ENCODE measurements around the gene RASA1. TPM values are rescaled to one million over a fixed set of nuclear protein-coding genes. Genes with fewer than 3 reads are reported as not detected.

RASA1 gene
- total RNA-seq, 1 experiment from 2014 or later = 29.6 TPM

DNA sequence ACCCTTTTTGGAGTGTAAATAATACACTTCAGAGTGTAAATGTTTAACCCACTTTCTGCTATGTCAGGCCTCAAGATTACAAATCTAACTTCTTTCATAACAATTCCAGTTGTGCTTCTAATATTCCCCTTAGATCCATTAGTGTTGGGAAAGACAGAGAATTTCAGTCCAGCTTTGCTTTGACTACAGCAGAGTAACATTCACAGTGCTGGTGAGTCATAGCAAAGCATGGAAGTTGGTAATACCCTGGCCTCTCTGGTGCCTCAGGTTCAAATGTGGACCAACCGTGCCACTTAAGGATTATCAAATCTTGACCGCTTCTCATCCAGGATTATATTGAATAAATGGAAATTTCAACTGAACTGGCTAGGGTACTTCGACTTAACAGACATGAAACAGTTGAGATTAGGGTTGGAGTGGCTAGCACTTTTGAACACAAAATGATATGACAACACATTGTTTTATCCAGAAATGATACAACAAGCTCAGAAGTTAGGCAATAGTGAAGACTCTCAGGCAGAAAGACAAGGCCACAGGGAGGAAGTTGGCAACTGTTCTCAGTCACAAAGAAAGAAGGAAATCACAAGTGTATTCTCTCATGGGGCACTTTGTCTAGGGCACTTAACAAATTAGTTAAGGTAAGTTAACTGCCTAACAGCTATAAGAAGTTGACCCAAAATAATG lies 24.4 kb upstream of the RASA1 start:
- WGBS (ENCODE audit: extremely low coverage, insufficient read length, low lambda C conversion rate) = no CpG with 5 or more reads among the region's 3 CpGs
- H2AK5ac ChIP-seq (ENCODE audit: insufficient read length, low read length) = no peak overlapping the region
- H4K8ac ChIP-seq (replicated peaks; ENCODE audit: insufficient read length, low read depth, low read length) = no peak overlapping the region
- H3K4me1 ChIP-seq (ENCODE audit: insufficient read depth, low read length) = no peaks in the 10 kb centered on the region
- no peaks in the 10 kb centered on the region for H3K23me2 ChIP-seq (ENCODE audit: insufficient read length, low read depth, low read length, poor library complexity, severe bottlenecking)
- Mint-ChIP-seq H3K36me3 (ENCODE audit: insufficient read depth in 1 of 3, low read depth in 3 of 3) (no peaks in the 10 kb centered on the region), H3K27me3 (ENCODE audit: low read depth) (no peaks in the 10 kb centered on the region; the same call in 1 of the 2 replicates), H3K4me1 (no peaks in the 10 kb centered on the region), H3K9me3 (no peaks in the 10 kb centered on the region), H3K4me3 (no peak overlapping the region), H3K27ac (no peak overlapping the region)
- H4K5ac ChIP-seq (ENCODE audit: insufficient read length, low read depth, low read length) = no peak overlapping the region
- H2BK5ac ChIP-seq (ENCODE audit: insufficient read length, low read length) = no peak overlapping the region
- no peak overlapping the region for H3K18ac ChIP-seq (ENCODE audit: insufficient read length, low read depth, low read length)
- H2BK12ac ChIP-seq (ENCODE audit: insufficient read length, low read depth, low read length) = no peak overlapping the region
- no peak overlapping the region for H3K14ac ChIP-seq (ENCODE audit: insufficient read depth, low read length)
- no peak overlapping the region for H3K4me2 ChIP-seq (ENCODE audit: insufficient read depth, insufficient read length, low read length)
- no peak for DNase-seq
- no peak overlapping the region for H2BK15ac ChIP-seq (ENCODE audit: low read depth, low read length)
- no peak overlapping the region for H3K4ac ChIP-seq (ENCODE audit: low read depth, low read length)
- no peak overlapping the region for H3K27ac ChIP-seq (ENCODE audit: insufficient read length, low read depth, low read length)
- H3K9me3 ChIP-seq (ENCODE audit: control insufficient read depth, low read depth, low read length) = no peaks in the 10 kb centered on the region
- no peak overlapping the region for H3K23ac ChIP-seq (ENCODE audit: insufficient read length, low read depth, low read length)
- no peaks in the 10 kb centered on the region for H3K27me3 ChIP-seq (ENCODE audit: insufficient read depth, low read length)
- no peak overlapping the region for H3K56ac ChIP-seq (ENCODE audit: insufficient read length, low read depth, low read length)
- no peaks in the 10 kb centered on the region for H4K20me1 ChIP-seq (ENCODE audit: control insufficient read depth, insufficient read depth, insufficient read length)
- H3K79me2 ChIP-seq (ENCODE audit: insufficient read depth, low read length) = no peaks in the 10 kb centered on the region
- no peak overlapping the region for H3T11ph ChIP-seq (ENCODE audit: low read length)
- H2BK120ac ChIP-seq (ENCODE audit: low read depth, low read length, poor library complexity, severe bottlenecking) = no peak overlapping the region
- H4K91ac ChIP-seq (ENCODE audit: insufficient read length, low read depth, low read length) = no peak overlapping the region
- H2AFZ ChIP-seq (ENCODE audit: low read length) = no peak overlapping the region
- no peaks in the 10 kb centered on the region for H3K79me1 ChIP-seq (ENCODE audit: insufficient read depth, low read depth, low read length, poor library complexity, severe bottlenecking)
- H2BK20ac ChIP-seq (ENCODE audit: low read depth, low read length, poor library complexity, severe bottlenecking) = no peak overlapping the region
- no peak overlapping the region for H3K9ac ChIP-seq (ENCODE audit: extremely low read depth, insufficient read length, low read length)
- TF ChIP-seq, protein P1, sequence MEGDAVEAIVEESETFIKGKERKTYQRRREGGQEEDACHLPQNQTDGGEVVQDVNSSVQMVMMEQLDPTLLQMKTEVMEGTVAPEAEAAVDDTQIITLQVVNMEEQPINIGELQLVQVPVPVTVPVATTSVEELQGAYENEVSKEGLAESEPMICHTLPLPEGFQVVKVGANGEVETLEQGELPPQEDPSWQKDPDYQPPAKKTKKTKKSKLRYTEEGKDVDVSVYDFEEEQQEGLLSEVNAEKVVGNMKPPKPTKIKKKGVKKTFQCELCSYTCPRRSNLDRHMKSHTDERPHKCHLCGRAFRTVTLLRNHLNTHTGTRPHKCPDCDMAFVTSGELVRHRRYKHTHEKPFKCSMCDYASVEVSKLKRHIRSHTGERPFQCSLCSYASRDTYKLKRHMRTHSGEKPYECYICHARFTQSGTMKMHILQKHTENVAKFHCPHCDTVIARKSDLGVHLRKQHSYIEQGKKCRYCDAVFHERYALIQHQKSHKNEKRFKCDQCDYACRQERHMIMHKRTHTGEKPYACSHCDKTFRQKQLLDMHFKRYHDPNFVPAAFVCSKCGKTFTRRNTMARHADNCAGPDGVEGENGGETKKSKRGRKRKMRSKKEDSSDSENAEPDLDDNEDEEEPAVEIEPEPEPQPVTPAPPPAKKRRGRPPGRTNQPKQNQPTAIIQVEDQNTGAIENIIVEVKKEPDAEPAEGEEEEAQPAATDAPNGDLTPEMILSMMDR (conservative IDR thresholded peaks at IDR 0.05) = no peak

Data from H9 (cell line).